GM18507 (cell line): Measurements from ENCODE around the gene CACNA2D4.
A peak's percentile ranks its signal among the peaks of the same experiment; 100 is the strongest.

ENCODE experiments used
- DNase-seq: peaks from one replicate; pipeline ENCODE4 v3.0.0; 2011; ENCODE audit warnings: low read depth; ENCODE audit not compliant: insufficient read length; ENCODE audit errors: extremely low spot score
- FAIRE-seq: peaks from 2 replicates; lab custom pipeline; 2011; peaks lifted over from hg19 to GRCh38; lab: Jason Lieb, UNC

The CACNA2D4 gene

GRCh38 chr12:1773937-1774655 is 144.4 kb downstream of the CACNA2D4 start:
- FAIRE-seq = no peak
- DNase-seq = no peak

- DNase-seq = no peak
- no peak for FAIRE-seq
Observed at GRCh38 chr12:1769809-1770494, 148.5 kb downstream of the CACNA2D4 start.

- FAIRE-seq = no peak
- no peak for DNase-seq
Observed at GRCh38 chr12:1768615-1769014, 149.8 kb downstream of the CACNA2D4 start.

- FAIRE-seq (no peak), DNase-seq (no peak)
Observed at GRCh38 chr12:1767407-1768090, 150.9 kb downstream of the CACNA2D4 start.

GRCh38 chr12:1766110-1766509 is 152.3 kb downstream of the CACNA2D4 start:
- DNase-seq = no peak
- peak; percentile 21 for FAIRE-seq

GRCh38 chr12:1763153-1763552 is 155.3 kb downstream of the CACNA2D4 start:
- no peak for FAIRE-seq

GRCh38 chr12:1761857-1762256 is 156.6 kb downstream of the CACNA2D4 start:
- DNase-seq = no peak
- no peak for FAIRE-seq

More at GRCh38 chr12:1763153-1763552, 155.3 kb downstream of the CACNA2D4 start:
- no peak for DNase-seq

GRCh38 chr12:1760566-1761382 is 157.7 kb downstream of the CACNA2D4 start:
- FAIRE-seq (no peak), DNase-seq (no peak)

GRCh38 chr12:1758887-1759286 is 159.6 kb downstream of the CACNA2D4 start:
- DNase-seq = no peak
- no peak for FAIRE-seq

- FAIRE-seq = no peak
- no peak for DNase-seq
Observed at GRCh38 chr12:1758376-1758775, 160.1 kb downstream of the CACNA2D4 start.

GRCh38 chr12:1750300-1750699 is 168.2 kb downstream of the CACNA2D4 start:
- FAIRE-seq = no peak

GRCh38 chr12:1749019-1749418 is 169.4 kb downstream of the CACNA2D4 start:
- DNase-seq = no peak
- no peak for FAIRE-seq

More at GRCh38 chr12:1750300-1750699, 168.2 kb downstream of the CACNA2D4 start:
- no peak for DNase-seq

- FAIRE-seq (no peak), DNase-seq (no peak)
Observed at GRCh38 chr12:1747609-1748008, 170.8 kb downstream of the CACNA2D4 start.

- FAIRE-seq (no peak), DNase-seq (no peak)
Observed at GRCh38 chr12:1744932-1745331, 173.5 kb downstream of the CACNA2D4 start.
